ENCODE measurements around the gene CXCL8.

CXCL8 gene

DNA sequence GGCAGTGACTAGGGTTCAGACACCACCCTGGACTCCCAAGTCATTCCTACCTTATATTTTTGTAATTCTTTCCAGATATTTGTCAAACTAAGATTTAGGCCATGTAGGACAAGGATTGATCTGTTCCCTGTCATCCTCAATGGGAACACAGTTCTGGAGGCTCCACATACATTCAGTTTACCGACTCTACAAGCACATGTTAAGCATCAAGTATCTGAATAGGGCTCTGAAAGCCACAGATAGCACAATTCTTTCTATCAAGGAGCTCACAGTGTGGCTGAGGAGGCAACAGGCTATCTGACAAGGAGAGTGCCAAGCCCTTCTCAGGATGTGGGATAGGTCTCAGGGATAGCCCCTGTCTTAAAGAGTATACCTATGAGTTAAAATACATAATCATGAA is 37.0 kb upstream of the CXCL8 start:
- H2AFZ ChIP-seq (ENCODE audit: low read depth, low read length), result no peak overlapping the region
- H3K4me3 ChIP-seq (ENCODE audit: low read length), result no peak overlapping the region
- no peaks in the 10 kb centered on the region for H3K4me1 ChIP-seq (ENCODE audit: low read length)
- TF ChIP-seq, protein P1, sequence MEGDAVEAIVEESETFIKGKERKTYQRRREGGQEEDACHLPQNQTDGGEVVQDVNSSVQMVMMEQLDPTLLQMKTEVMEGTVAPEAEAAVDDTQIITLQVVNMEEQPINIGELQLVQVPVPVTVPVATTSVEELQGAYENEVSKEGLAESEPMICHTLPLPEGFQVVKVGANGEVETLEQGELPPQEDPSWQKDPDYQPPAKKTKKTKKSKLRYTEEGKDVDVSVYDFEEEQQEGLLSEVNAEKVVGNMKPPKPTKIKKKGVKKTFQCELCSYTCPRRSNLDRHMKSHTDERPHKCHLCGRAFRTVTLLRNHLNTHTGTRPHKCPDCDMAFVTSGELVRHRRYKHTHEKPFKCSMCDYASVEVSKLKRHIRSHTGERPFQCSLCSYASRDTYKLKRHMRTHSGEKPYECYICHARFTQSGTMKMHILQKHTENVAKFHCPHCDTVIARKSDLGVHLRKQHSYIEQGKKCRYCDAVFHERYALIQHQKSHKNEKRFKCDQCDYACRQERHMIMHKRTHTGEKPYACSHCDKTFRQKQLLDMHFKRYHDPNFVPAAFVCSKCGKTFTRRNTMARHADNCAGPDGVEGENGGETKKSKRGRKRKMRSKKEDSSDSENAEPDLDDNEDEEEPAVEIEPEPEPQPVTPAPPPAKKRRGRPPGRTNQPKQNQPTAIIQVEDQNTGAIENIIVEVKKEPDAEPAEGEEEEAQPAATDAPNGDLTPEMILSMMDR (IDR thresholded peaks at IDR 0.05; ENCODE audit: low read depth, low read length), result no peak
- TF ChIP-seq EZH2phosphoT487 (IDR thresholded peaks at IDR 0.05; ENCODE audit: low read depth), result no peak
- H3K9me3 ChIP-seq (ENCODE audit: insufficient read depth, low read length), result no peaks in the 10 kb centered on the region
- H3K4me2 ChIP-seq (ENCODE audit: low read length), result no peak overlapping the region
- no peaks in the 10 kb centered on the region for H3K79me2 ChIP-seq (ENCODE audit: low read length)
- H4K20me1 ChIP-seq (ENCODE audit: insufficient read depth, low read length), result no peaks in the 10 kb centered on the region
- no peak overlapping the region for H3K9ac ChIP-seq (ENCODE audit: low read length)
- H3K36me3 ChIP-seq (replicated peaks; ENCODE audit: low read depth, low read length), result no peaks in the 10 kb centered on the region
- H3K27me3 ChIP-seq (ENCODE audit: low read depth, low read length), result 0 out of 2 replicates have a peak, but pooled peaks cover 2% of the 10 kb centered on the region
- H3K27ac ChIP-seq (ENCODE audit: low read length), result no peak overlapping the region

GRCh38 chr4:73704314-73705055 is 35.9 kb upstream of the CXCL8 start:
- Histone ChIP-seq H3K9ac (ENCODE audit: low read length) (no peak overlapping the region), H3K27me3 (ENCODE audit: low read depth, low read length) (0 out of 2 replicates have a peak, but pooled peaks cover 2% of the 10 kb centered on the region), H3K4me2 (ENCODE audit: low read length) (no peak overlapping the region), H3K79me2 (ENCODE audit: low read length) (no peaks in the 10 kb centered on the region), H2AFZ (ENCODE audit: low read depth, low read length) (no peak overlapping the region), H3K36me3 (replicated peaks; ENCODE audit: low read depth, low read length) (no peaks in the 10 kb centered on the region), H4K20me1 (ENCODE audit: insufficient read depth, low read length) (no peaks in the 10 kb centered on the region), H3K27ac (ENCODE audit: low read length) (no peak overlapping the region), H3K4me3 (ENCODE audit: low read length) (no peak overlapping the region), H3K4me1 (ENCODE audit: low read length) (no peaks in the 10 kb centered on the region), H3K9me3 (ENCODE audit: insufficient read depth, low read length) (no peaks in the 10 kb centered on the region)
- TF ChIP-seq, protein P1 (IDR thresholded peaks at IDR 0.05; ENCODE audit: low read depth, low read length), result no peak
- no peak for TF ChIP-seq EZH2phosphoT487 (IDR thresholded peaks at IDR 0.05; ENCODE audit: low read depth)

DNA sequence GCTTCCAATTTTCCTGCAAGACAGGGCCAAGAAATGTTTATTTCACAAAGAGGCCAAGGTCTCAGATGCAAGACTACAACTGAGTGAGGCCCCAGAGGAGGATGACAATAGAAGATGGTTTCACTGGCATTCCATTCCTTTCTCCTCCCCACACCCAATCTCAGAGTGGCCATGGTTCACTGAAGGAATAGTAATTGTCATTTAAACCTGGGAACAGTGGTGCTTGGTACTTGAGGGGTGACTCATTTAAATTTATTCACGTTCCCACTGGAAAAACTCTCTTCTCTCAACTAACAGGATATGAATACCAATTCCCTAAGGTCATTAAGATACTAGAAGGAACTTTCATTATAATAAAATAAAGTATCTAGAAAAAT is 35.3 kb upstream of the CXCL8 start:
- no peaks in the 10 kb centered on the region for H3K79me2 ChIP-seq (ENCODE audit: low read length)
- H3K4me1 ChIP-seq (ENCODE audit: low read length), result no peaks in the 10 kb centered on the region
- no peak overlapping the region for H3K27ac ChIP-seq (ENCODE audit: low read length)
- no peak for TF ChIP-seq EZH2phosphoT487 (IDR thresholded peaks at IDR 0.05; ENCODE audit: low read depth)
- TF ChIP-seq, protein P1 (IDR thresholded peaks at IDR 0.05; ENCODE audit: low read depth, low read length), result no peak
- no peak overlapping the region for H3K9ac ChIP-seq (ENCODE audit: low read length)
- no peak overlapping the region for H3K4me3 ChIP-seq (ENCODE audit: low read length)
- no peak overlapping the region for H2AFZ ChIP-seq (ENCODE audit: low read depth, low read length)
- H3K4me2 ChIP-seq (ENCODE audit: low read length), result no peak overlapping the region
- no peaks in the 10 kb centered on the region for H4K20me1 ChIP-seq (ENCODE audit: insufficient read depth, low read length)
- H3K36me3 ChIP-seq (replicated peaks; ENCODE audit: low read depth, low read length), result no peaks in the 10 kb centered on the region
- H3K9me3 ChIP-seq (ENCODE audit: insufficient read depth, low read length), result no peaks in the 10 kb centered on the region
- H3K27me3 ChIP-seq (ENCODE audit: low read depth, low read length), result 0 out of 2 replicates have a peak, but pooled peaks cover 2% of the 10 kb centered on the region

GRCh38 chr4:73705721-73706120 is 34.6 kb upstream of the CXCL8 start:
- Histone ChIP-seq H3K9me3 (ENCODE audit: insufficient read depth, low read length) (no peaks in the 10 kb centered on the region), H3K27ac (ENCODE audit: low read length) (no peak overlapping the region), H3K36me3 (replicated peaks; ENCODE audit: low read depth, low read length) (no peaks in the 10 kb centered on the region), H3K79me2 (ENCODE audit: low read length) (no peaks in the 10 kb centered on the region), H3K9ac (ENCODE audit: low read length) (no peak overlapping the region), H3K27me3 (ENCODE audit: low read depth, low read length) (0 out of 2 replicates have a peak, but pooled peaks cover 2% of the 10 kb centered on the region), H4K20me1 (ENCODE audit: insufficient read depth, low read length) (no peaks in the 10 kb centered on the region), H2AFZ (ENCODE audit: low read depth, low read length) (no peak overlapping the region), H3K4me1 (ENCODE audit: low read length) (no peaks in the 10 kb centered on the region), H3K4me3 (ENCODE audit: low read length) (no peak overlapping the region), H3K4me2 (ENCODE audit: low read length) (no peak overlapping the region)
- TF ChIP-seq, protein P1 (IDR thresholded peaks at IDR 0.05; ENCODE audit: low read depth, low read length), result no peak
- TF ChIP-seq EZH2phosphoT487 (IDR thresholded peaks at IDR 0.05; ENCODE audit: low read depth), result no peak

Measured in OCI-LY3 (cell line).